Stimulated activated CD8-positive, alpha-beta memory T cell treated with anti-CD3 and anti-CD28 coated beads, Interleukin-15, amount 100 ng/mL, for 4 hours (primary cell): ENCODE results near the gene PHF13.
"Not testable (repeated sequence)": the region's sequence is repeated elsewhere in the genome, so short reads cannot be mapped to it uniquely, and the experiment has no call there.

ENCODE experiments used
- DNase-seq, 2 donors: peaks; one replicate each; pipeline ENCODE4 v3.0.0-alpha.2; 2020; ENCODE audit warnings: low read depth in 2 of 2

PHF13 gene

GRCh38 chr1:6587261-6588005 lies 26.1 kb upstream of the PHF13 start:
- DNase-seq = no peak

GRCh38 chr1:6588128-6588892 lies 25.2 kb upstream of the PHF13 start:
- DNase-seq = no peak

DNA sequence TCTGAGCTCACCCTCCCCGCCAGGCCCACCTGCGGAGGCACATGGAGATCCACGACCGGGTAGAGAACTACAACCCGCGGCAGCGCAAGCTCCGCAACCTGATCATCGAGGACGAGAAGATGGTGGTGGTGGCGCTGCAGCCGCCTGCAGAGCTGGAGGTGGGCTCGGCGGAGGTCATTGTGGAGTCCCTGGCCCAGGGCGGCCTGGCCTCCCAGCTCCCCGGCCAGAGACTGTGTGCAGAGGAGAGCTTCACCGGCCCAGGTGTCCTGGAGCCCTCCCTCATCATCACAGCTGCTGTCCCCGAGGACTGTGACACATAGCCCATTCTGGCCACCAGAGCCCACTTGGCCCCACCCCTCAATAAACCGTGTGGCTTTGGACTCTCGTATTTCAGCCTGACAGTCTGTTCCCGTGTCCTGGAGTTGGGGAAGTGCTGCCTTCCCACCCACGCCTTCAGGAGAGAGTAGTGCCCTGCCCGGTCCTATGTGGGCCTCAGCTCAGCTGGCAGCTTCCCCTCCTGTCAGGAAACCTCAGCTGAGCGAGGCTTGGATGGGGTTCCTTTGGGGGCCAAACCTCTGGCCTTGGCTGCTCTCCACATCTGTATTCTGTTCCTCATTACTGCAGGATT lies 24.5 kb upstream of the PHF13 start:
- no peak for DNase-seq

DNA sequence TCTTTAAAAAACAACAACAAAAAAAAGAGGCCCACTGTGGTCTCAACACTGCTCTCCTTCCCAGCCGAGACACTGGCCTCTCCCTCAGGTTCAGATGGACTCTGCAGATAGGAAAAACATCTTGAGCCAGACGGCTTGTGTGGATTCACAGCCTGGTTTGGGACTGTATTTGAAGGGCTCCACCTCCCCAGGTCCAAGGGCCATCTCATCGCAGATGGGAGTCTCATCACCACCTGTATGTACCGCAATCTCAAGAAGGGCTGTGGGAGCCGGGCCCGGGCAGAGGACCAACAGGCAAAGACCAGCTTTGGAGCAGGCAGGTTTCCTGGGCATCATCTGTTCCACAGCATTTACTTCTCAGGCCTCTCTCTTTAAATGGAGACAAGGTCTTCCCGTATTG lies 23.5 kb upstream of the PHF13 start:
- DNase-seq = no peak

DNA sequence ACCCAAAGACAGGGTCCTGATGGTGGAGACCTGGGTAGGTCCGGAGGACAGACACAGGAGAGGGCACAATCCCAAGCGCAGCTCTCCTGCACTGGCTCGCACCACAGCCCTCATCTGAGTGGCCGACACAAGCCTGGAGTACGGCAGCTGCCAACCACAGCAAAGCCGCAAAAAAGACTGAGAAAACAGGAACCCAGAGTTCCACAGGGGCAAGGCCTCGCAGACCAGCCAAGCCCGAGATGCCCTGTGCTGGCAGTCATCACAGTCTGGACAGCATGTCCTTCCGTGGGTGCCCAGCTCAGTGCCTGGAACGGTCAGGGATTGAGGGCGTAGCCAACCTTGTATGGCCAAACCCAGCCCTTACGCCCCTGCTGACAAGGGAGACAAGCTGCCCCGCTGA lies 22.3 kb upstream of the PHF13 start:
- DNase-seq = no peak

GRCh38 chr1:6591644-6592043 lies 21.9 kb upstream of the PHF13 start:
- no peak for DNase-seq

GRCh38 chr1:6592441-6592840 lies 21.1 kb upstream of the PHF13 start:
- no peak for DNase-seq

GRCh38 chr1:6592865-6593593 lies 20.5 kb upstream of the PHF13 start:
- DNase-seq = no peak

DNA sequence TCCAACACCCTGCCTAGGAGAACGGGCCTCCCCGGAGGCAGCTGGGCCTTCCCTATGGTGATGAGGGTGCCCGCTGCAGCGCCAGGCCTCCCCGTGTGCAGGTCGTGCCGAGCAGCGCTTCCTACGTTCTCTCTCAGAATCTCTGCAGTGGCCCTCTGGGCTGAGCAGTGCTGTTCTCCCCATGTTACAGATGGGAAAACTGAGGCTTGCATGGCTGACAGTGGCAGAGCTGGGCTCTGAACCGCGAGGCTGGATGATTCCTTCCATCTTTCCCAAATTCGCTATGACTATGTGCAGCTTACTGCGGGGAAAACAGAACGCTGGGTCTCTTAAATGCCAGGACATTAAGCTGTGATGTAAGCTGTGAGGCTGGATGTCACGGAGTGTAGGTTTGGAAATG lies 19.7 kb upstream of the PHF13 start:
- DNase-seq = no peak

GRCh38 chr1:6594977-6595740 lies 18.4 kb upstream of the PHF13 start:
- no peak for DNase-seq

DNA sequence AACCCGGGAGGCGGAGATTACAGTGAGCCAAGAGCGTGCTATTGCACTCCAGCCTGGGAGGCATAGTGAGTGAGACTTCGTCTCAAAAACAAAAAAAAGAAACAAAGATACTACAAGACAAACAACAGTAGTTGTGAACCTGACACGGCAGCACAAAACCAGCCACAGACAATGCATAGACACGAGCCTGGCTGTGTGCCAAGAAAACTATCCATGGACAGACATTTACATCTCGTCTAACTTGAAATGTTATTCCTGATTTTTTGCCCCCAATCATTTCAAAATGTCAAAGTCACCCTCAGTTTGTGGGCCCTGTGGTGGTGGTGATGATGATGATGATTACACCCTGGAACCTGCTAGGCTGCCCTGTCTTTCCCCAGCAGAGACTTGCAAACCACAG lies 17.2 kb upstream of the PHF13 start:
- no peak for DNase-seq

GRCh38 chr1:6596886-6597776 lies 16.4 kb upstream of the PHF13 start:
- DNase-seq = no peak

DNA sequence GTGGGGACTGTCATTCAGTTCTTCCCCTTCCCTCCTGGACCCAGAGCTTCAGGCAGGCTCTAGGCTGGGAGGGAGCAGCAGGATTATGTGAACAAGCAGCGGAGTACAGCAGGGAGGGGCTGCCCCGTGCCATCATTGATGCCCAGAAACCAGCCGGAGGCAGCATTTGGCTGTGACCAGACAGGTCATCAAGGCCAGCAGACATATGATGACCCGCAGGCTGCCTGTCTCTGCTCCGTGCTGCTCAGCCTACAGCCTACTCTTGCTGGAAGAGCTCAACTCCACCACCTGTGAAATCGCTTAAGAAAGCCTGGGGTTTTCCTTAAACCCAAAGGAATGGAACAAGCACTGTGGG lies 15.8 kb upstream of the PHF13 start:
- DNase-seq = no peak

GRCh38 chr1:6599141-6599975 lies 14.2 kb upstream of the PHF13 start:
- DNase-seq = peak; percentile 32 to 68

- DNase-seq = not testable (repeated sequence)
Measured at GRCh38 chr1:6599991-6600390, 13.5 kb upstream of the PHF13 start.

GRCh38 chr1:6600410-6601048 lies 13.0 kb upstream of the PHF13 start:
- no peak for DNase-seq

GRCh38 chr1:6601049-6601922 lies 12.2 kb upstream of the PHF13 start:
- peak; percentile 61 to 74 for DNase-seq
